HFF-Myc (cell line): ENCODE measurements around the gene SLC43A1.

ENCODE experiments used
- DNase-seq: peaks from one replicate; pipeline ENCODE4 v3.0.0-alpha.2; 2011; ENCODE audit warnings: low read depth; ENCODE audit errors: extremely low read depth
- H3K4me3 ChIP-seq: replicated peaks from 2 replicates; pipeline ENCODE4 v1.5.1; 2011; ENCODE audit warnings: low read depth, mild to moderate bottlenecking, control low read depth, low read length
- CTCF ChIP-seq: IDR thresholded peaks from 2 replicates; pipeline ENCODE4 v1.5.1; 2012; ENCODE audit warnings: mild to moderate bottlenecking, low read depth, low read length, control low read depth; ENCODE audit errors: missing control alignments

The SLC43A1 gene

GRCh38 chr11:57499413-57499982 lies 16.0 kb downstream of the SLC43A1 start:
- DNase-seq: peak; percentile 51
- TF ChIP-seq CTCF: no peak
- no peak overlapping the region for H3K4me3 ChIP-seq

- TF ChIP-seq CTCF: no peak
- no peak for DNase-seq
- H3K4me3 ChIP-seq: no peak overlapping the region
These were observed 17.0 kb downstream of the SLC43A1 start for GRCh38 chr11:57498540-57498939.

GRCh38 chr11:57497303-57498247 lies 17.9 kb downstream of the SLC43A1 start:
- no peak for TF ChIP-seq CTCF

GRCh38 chr11:57496109-57496820 lies 19.2 kb downstream of the SLC43A1 start:
- no peak for TF ChIP-seq CTCF
- no peak overlapping the region for H3K4me3 ChIP-seq
- no peak for DNase-seq

More at GRCh38 chr11:57497303-57498247, 17.9 kb downstream of the SLC43A1 start:
- H3K4me3 ChIP-seq: no peak overlapping the region
- DNase-seq: no peak

GRCh38 chr11:57493507-57494503 lies 21.7 kb downstream of the SLC43A1 start:
- TF ChIP-seq CTCF: peak; percentile 92
- DNase-seq: no peak
- no peak overlapping the region for H3K4me3 ChIP-seq
